Measurements from ENCODE around the gene LAMA4. TPM values are rescaled to one million over a fixed set of nuclear protein-coding genes. Genes with fewer than 3 reads are reported as not detected.

The LAMA4 gene
- total and polyA plus RNA-seq, 2 donors = 3.0 to 15.2 TPM

DNA sequence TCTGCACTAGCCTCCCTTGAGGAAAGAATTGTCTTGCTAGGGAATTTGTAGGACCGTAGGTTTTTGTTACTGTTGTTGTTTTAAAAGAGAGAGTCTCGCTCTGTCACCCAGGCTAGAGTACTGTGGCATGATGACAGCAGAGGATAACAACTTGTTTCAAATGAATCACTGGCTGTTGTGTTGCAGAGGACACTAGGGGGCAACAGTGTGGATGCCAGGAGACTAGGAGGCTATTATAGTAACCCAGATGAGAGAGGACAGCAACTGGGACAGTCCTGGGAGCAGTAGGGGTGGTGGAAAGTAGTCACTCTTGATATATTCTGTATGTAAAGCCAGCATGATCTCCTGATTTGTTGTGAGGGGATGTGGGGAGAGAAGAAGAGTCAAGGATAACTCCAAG is 41.8 kb upstream of the LAMA4 start:
- peak in 1 of 9 donors; percentile 15 for DNase-seq (ENCODE audit: low read depth in 6 of 9, low spot score in 9 of 9)
- Histone ChIP-seq H3K27ac (ENCODE audit: low read depth in 1 of 2, low read length in 1 of 2) (no peak overlapping the region), H3K9me3 (ENCODE audit: control insufficient read depth in 2 of 2, insufficient read depth in 1 of 2, low read length in 1 of 2) (no peaks in the 10 kb centered on the region), H3K27me3 (ENCODE audit: control insufficient read depth in 2 of 2, insufficient read depth in 1 of 2, low read length in 1 of 2) (peaks cover 0 to 27% of the 10 kb centered on the region in 2 donors), H3K4me1 (ENCODE audit: control insufficient read depth in 2 of 2, insufficient read depth in 2 of 2, low read length in 2 of 2) (no peaks in the 10 kb centered on the region), H3K36me3 (ENCODE audit: control insufficient read depth in 2 of 2, insufficient read depth in 2 of 2, low read length in 1 of 2) (no peaks in the 10 kb centered on the region), H3K4me3 (ENCODE audit: low read length in 2 of 2) (no peak overlapping the region)
- WGBS = 91% methylated on average over 2 of the region's 2 CpGs

DNA sequence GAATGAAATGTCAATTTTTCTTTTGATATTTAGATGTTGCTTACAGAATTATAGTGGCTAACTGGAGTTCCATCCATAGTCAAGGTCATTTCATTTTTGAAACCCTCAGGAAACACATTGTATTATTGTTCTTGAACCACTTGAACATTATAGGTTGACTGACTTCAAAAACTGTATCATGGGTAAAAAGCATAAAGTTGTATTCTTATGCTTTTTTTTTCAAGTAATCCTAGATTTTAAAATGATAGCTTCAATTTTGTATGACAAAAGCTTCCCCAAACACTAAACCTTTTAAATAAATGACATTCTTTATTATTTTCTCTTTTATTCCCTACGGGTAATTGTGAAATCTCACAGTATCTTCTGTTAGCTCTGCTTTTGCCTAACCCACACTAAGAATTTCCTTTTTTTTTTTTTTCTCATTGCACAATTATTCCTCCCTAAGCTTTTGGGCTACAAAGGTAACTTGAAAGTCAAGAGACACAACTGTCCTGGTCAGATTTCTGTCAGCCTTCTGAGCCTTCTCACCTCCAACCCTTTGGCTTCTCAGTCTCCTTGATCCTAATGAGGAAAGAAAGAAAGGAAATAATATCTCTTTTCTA is 36.9 kb upstream of the LAMA4 start:
- Histone ChIP-seq H3K36me3 (ENCODE audit: control insufficient read depth in 2 of 2, insufficient read depth in 2 of 2, low read length in 1 of 2) (no peaks in the 10 kb centered on the region), H3K4me1 (ENCODE audit: control insufficient read depth in 2 of 2, insufficient read depth in 2 of 2, low read length in 2 of 2) (peaks cover 0 to 2% of the 10 kb centered on the region in 2 donors), H3K27me3 (ENCODE audit: control insufficient read depth in 2 of 2, insufficient read depth in 1 of 2, low read length in 1 of 2) (peaks cover 0 to 42% of the 10 kb centered on the region in 2 donors), H3K27ac (ENCODE audit: low read depth in 1 of 2, low read length in 1 of 2) (no peak overlapping the region), H3K4me3 (ENCODE audit: low read length in 2 of 2) (no peak overlapping the region), H3K9me3 (ENCODE audit: control insufficient read depth in 2 of 2, insufficient read depth in 1 of 2, low read length in 1 of 2) (no peaks in the 10 kb centered on the region)
- no peak for DNase-seq (ENCODE audit: low read depth in 6 of 9, low spot score in 9 of 9)
- WGBS = 93% methylated on average over 1 of the region's 1 CpG

DNA sequence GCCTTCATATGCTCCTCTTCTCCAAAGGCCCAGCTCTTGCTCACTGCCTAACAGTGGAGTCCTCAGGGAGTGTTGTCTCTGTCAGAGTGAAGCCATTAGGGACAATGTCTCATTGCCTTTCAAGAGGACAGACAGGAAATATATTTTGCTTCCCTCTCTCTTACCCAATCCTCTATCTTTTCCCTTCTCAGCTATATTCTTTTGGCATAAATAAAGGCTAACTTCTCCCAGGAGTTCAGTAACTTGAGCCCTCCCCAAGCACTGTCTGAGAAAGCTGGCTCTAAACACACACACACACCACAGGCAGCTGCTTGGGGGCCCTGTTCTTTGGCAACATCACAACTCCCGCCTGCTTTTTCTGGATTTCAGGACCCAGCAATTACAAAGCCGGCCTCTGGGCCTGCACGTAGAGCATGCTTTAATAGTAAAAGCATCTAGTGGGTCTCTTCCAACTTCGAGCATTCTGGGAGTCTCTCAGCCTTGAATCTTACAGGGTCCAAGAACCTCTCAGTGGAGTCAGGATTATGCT is 34.7 kb upstream of the LAMA4 start:
- peak overlapping the region in 1 of 2 donors; percentile 18 for H3K27ac ChIP-seq (ENCODE audit: low read depth in 1 of 2, low read length in 1 of 2)
- H3K4me1 ChIP-seq (ENCODE audit: control insufficient read depth in 2 of 2, insufficient read depth in 2 of 2, low read length in 2 of 2) = peaks cover 0 to 7% of the 10 kb centered on the region in 2 donors
- 85% methylated on average over 4 of the region's 4 CpGs for WGBS
- no peak overlapping the region for H3K4me3 ChIP-seq (ENCODE audit: low read length in 2 of 2)
- no peaks in the 10 kb centered on the region for H3K9me3 ChIP-seq (ENCODE audit: control insufficient read depth in 2 of 2, insufficient read depth in 1 of 2, low read length in 1 of 2)
- H3K27me3 ChIP-seq (ENCODE audit: control insufficient read depth in 2 of 2, insufficient read depth in 1 of 2, low read length in 1 of 2) = peaks cover 0 to 37% of the 10 kb centered on the region in 2 donors
- DNase-seq (ENCODE audit: low read depth in 6 of 9, low spot score in 9 of 9) = peak in 1 of 9 donors; percentile 4
- no peaks in the 10 kb centered on the region for H3K36me3 ChIP-seq (ENCODE audit: control insufficient read depth in 2 of 2, insufficient read depth in 2 of 2, low read length in 1 of 2)

DNA sequence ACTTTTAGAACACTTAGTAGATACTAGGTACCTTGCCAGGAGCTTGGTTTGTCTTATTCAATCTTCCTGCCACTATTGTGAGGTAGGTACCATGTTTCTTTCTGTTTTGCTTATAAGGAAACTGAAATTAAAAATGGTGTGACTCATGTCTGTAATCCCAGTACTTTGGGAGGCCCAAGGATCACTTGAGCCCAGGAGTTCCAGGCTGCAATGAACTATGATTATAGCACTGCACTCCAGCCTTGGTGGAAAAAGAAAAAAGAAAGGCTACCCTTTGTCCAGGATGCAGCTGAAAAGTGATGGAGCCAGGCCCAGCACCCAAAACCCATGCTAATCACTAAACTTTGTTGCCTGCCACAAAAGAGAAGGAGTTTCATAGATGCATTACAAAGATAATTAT is 34.1 kb upstream of the LAMA4 start:
- H3K36me3 ChIP-seq (ENCODE audit: control insufficient read depth in 2 of 2, insufficient read depth in 2 of 2, low read length in 1 of 2) = no peaks in the 10 kb centered on the region
- H3K4me3 ChIP-seq (ENCODE audit: low read length in 2 of 2) = no peak overlapping the region
- H3K9me3 ChIP-seq (ENCODE audit: control insufficient read depth in 2 of 2, insufficient read depth in 1 of 2, low read length in 1 of 2) = no peaks in the 10 kb centered on the region
- H3K4me1 ChIP-seq (ENCODE audit: control insufficient read depth in 2 of 2, insufficient read depth in 2 of 2, low read length in 2 of 2) = peaks cover 0 to 7% of the 10 kb centered on the region in 2 donors
- H3K27ac ChIP-seq (ENCODE audit: low read depth in 1 of 2, low read length in 1 of 2) = no peak overlapping the region
- H3K27me3 ChIP-seq (ENCODE audit: control insufficient read depth in 2 of 2, insufficient read depth in 1 of 2, low read length in 1 of 2) = peaks cover 0 to 36% of the 10 kb centered on the region in 2 donors
- no peak for DNase-seq (ENCODE audit: low read depth in 6 of 9, low spot score in 9 of 9)

DNA sequence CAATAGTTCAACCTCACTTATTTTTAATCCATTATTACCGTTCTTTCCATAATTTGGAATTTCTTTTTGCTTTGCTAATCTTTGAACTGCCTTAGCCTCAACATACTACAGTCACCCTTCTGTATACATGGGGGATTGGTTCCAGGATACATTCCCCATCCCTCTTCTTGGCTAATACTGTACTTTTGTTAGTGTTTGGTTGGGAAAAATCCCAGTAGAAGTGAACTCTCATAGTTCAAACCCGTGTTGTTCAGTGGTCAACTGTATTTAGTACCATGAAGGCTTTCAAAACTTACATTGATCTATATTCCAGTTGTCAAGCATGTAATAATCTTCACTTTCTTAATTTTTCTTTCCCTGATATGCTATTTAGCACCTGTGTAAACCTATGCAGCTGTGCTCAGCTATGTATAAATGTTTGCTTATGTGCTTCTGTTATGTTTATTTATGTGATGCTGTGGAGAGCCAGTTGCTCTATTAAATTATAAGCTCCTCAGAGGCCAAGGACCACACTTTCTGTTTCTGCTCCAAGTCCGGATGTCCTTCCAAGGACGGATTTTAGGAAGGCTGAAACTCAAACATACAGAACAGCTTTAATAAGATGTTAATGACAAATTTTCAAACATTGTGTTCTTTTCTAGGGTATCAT is 33.3 kb upstream of the LAMA4 start:
- WGBS = 95% methylated on average over 4 of the region's 4 CpGs
- H3K9me3 ChIP-seq (ENCODE audit: control insufficient read depth in 2 of 2, insufficient read depth in 1 of 2, low read length in 1 of 2) = no peaks in the 10 kb centered on the region
- H3K27ac ChIP-seq (ENCODE audit: low read depth in 1 of 2, low read length in 1 of 2) = no peak overlapping the region
- peaks cover 0 to 37% of the 10 kb centered on the region in 2 donors for H3K27me3 ChIP-seq (ENCODE audit: control insufficient read depth in 2 of 2, insufficient read depth in 1 of 2, low read length in 1 of 2)
- DNase-seq (ENCODE audit: low read depth in 6 of 9, low spot score in 9 of 9) = no peak
- H3K4me3 ChIP-seq (ENCODE audit: low read length in 2 of 2) = no peak overlapping the region
- H3K36me3 ChIP-seq (ENCODE audit: control insufficient read depth in 2 of 2, insufficient read depth in 2 of 2, low read length in 1 of 2) = no peaks in the 10 kb centered on the region
- H3K4me1 ChIP-seq (ENCODE audit: control insufficient read depth in 2 of 2, insufficient read depth in 2 of 2, low read length in 2 of 2) = peaks cover 0 to 7% of the 10 kb centered on the region in 2 donors

DNA sequence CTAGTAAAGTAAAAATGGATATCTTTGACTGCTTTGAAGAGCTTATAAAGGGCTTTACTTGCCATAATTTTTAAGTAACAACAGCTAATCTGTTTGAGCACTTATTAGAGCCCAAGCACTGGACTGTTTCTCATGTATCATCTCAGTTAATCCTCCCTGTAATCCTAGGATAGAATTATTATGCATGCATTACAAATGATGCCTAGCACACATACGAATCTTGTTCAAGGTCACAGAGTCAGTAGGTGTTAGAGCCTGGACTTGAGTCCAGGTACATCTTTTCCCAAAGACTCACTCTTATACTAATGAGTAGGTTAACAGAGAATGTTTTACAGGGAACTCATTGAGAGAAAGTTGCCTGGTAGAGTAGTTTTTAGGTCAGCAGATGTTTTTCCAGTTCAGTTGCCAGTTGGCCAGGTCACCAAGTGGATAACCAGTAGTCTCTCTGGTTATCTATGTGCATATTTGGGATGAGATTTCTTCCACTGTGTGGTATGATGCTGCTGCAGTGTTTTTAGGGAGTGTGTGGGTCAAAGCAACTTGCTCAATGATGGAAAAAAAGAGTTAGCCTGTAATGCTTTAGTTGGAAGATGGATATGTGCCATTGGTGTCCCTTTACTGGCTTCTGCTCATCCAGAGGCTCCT is 32.3 kb upstream of the LAMA4 start:
- Histone ChIP-seq H3K4me3 (ENCODE audit: low read length in 2 of 2) (no peak overlapping the region), H3K27ac (ENCODE audit: low read depth in 1 of 2, low read length in 1 of 2) (no peak overlapping the region), H3K36me3 (ENCODE audit: control insufficient read depth in 2 of 2, insufficient read depth in 2 of 2, low read length in 1 of 2) (no peaks in the 10 kb centered on the region), H3K4me1 (ENCODE audit: control insufficient read depth in 2 of 2, insufficient read depth in 2 of 2, low read length in 2 of 2) (peaks cover 0 to 7% of the 10 kb centered on the region in 2 donors), H3K9me3 (ENCODE audit: control insufficient read depth in 2 of 2, insufficient read depth in 1 of 2, low read length in 1 of 2) (no peaks in the 10 kb centered on the region), H3K27me3 (ENCODE audit: control insufficient read depth in 2 of 2, insufficient read depth in 1 of 2, low read length in 1 of 2) (peaks cover 0 to 35% of the 10 kb centered on the region in 2 donors)
- DNase-seq (ENCODE audit: low read depth in 6 of 9, low spot score in 9 of 9) = no peak
- 85% methylated on average over 1 of the region's 1 CpG for WGBS

DNA sequence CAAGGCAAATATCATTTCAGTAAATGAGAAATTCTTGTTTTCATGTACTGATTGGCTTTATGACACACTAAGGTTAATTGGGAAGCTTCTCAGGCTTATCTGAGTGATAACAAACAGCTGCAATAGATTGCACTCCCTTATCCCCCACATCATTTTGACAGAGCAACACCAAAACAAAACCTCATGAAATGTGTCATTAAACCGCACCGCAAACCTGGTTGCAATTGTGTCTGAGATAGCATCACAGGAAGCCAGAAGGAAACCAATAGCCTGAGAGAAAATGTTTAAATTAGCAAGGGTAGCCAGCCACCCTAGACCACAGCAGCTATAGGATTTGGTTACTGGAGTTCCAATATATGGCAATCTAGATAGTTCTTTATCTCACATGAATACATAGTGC is 31.6 kb upstream of the LAMA4 start:
- Histone ChIP-seq H3K4me3 (ENCODE audit: low read length in 2 of 2) (no peak overlapping the region), H3K4me1 (ENCODE audit: control insufficient read depth in 2 of 2, insufficient read depth in 2 of 2, low read length in 2 of 2) (peaks cover 0 to 7% of the 10 kb centered on the region in 2 donors), H3K9me3 (ENCODE audit: control insufficient read depth in 2 of 2, insufficient read depth in 1 of 2, low read length in 1 of 2) (no peaks in the 10 kb centered on the region), H3K36me3 (ENCODE audit: control insufficient read depth in 2 of 2, insufficient read depth in 2 of 2, low read length in 1 of 2) (no peaks in the 10 kb centered on the region), H3K27me3 (ENCODE audit: control insufficient read depth in 2 of 2, insufficient read depth in 1 of 2, low read length in 1 of 2) (peaks cover 0 to 39% of the 10 kb centered on the region in 2 donors), H3K27ac (ENCODE audit: low read depth in 1 of 2, low read length in 1 of 2) (no peak overlapping the region)
- WGBS = 7% methylated on average over 2 of the region's 2 CpGs
- peak in 5 of 9 donors; percentile 23 to 73 (median 27) for DNase-seq (ENCODE audit: low read depth in 6 of 9, low spot score in 9 of 9)

DNA sequence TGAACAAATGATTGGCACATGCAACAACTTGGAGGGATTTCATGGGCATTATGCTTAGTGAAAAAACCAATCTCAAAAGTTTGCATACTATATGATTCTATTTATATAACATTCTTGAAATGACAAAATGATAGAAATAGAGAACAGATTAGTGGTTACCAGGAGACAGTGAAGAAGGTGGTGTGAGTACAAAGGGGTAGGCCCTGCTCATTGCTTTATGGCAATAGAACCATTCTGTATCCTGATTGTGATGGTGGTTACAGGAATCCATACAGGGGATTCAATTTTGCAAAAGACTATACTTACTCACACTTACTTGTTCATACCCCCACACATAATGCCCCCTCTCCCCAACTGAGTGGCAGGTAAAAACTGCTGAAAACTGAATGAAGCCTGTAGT is 30.2 kb upstream of the LAMA4 start:
- H3K9me3 ChIP-seq (ENCODE audit: control insufficient read depth in 2 of 2, insufficient read depth in 1 of 2, low read length in 1 of 2) = no peaks in the 10 kb centered on the region
- H3K27me3 ChIP-seq (ENCODE audit: control insufficient read depth in 2 of 2, insufficient read depth in 1 of 2, low read length in 1 of 2) = peaks cover 0 to 36% of the 10 kb centered on the region in 2 donors
- no peaks in the 10 kb centered on the region for H3K36me3 ChIP-seq (ENCODE audit: control insufficient read depth in 2 of 2, insufficient read depth in 2 of 2, low read length in 1 of 2)
- peaks cover 0 to 7% of the 10 kb centered on the region in 2 donors for H3K4me1 ChIP-seq (ENCODE audit: control insufficient read depth in 2 of 2, insufficient read depth in 2 of 2, low read length in 2 of 2)
- H3K4me3 ChIP-seq (ENCODE audit: low read length in 2 of 2) = no peak overlapping the region
- H3K27ac ChIP-seq (ENCODE audit: low read depth in 1 of 2, low read length in 1 of 2) = no peak overlapping the region
- DNase-seq (ENCODE audit: low read depth in 6 of 9, low spot score in 9 of 9) = no peak

DNA sequence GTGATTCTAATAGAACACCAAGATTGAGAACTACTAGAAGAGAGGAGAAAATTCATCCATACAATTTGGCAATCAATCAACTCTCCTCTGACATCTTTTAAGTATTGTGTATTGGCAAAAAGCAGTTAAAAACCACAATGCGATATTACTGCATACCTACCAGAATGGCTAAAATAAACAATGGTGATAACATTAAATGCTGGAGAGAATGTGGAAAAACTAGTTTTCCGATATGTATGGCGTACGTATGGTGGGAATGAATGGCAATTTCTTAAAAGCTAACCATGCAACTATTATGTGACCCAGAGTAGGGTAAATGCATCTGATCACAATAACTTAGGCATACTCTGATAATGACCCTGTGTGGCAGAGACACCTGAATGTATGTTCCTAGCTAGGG is 29.3 kb upstream of the LAMA4 start:
- H3K36me3 ChIP-seq (ENCODE audit: control insufficient read depth in 2 of 2, insufficient read depth in 2 of 2, low read length in 1 of 2) = no peaks in the 10 kb centered on the region
- H3K4me3 ChIP-seq (ENCODE audit: low read length in 2 of 2) = no peak overlapping the region
- peaks cover 0 to 7% of the 10 kb centered on the region in 2 donors for H3K4me1 ChIP-seq (ENCODE audit: control insufficient read depth in 2 of 2, insufficient read depth in 2 of 2, low read length in 2 of 2)
- no peaks in the 10 kb centered on the region for H3K9me3 ChIP-seq (ENCODE audit: control insufficient read depth in 2 of 2, insufficient read depth in 1 of 2, low read length in 1 of 2)
- 97% methylated on average over 4 of the region's 4 CpGs for WGBS
- no peak for DNase-seq (ENCODE audit: low read depth in 6 of 9, low spot score in 9 of 9)
- no peak overlapping the region for H3K27ac ChIP-seq (ENCODE audit: low read depth in 1 of 2, low read length in 1 of 2)
- peaks cover 0 to 33% of the 10 kb centered on the region in 2 donors for H3K27me3 ChIP-seq (ENCODE audit: control insufficient read depth in 2 of 2, insufficient read depth in 1 of 2, low read length in 1 of 2)
